ENCODE data around the gene MCUB.
"Not testable (repeated sequence)": the region's sequence is repeated elsewhere in the genome, so short reads cannot be mapped to it uniquely, and the experiment has no call there.

The MCUB gene

DNA sequence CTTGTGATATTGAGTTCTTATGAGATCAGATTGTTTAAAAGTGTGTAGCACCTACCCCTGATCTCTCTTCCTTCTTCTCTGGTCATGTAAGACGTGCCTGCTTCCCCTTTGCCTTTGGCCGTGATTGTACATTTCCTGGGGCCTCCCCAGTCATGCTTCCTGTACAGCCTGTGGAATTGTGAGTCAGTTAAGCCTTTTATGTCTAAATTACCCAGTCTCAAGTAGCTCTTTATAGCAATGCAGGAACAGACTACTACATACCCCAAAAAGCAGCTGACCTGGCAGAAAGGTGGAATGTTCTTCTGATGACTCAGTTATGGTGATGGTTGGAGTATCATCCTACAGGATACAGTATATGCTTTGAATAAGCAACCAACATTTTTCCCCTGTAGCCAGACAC is 11.4 kb upstream of the MCUB start:
- H3K27ac ChIP-seq = peak overlapping the region in 1 of 2 donors; percentile 73
- no peak overlapping the region for H3K4me3 ChIP-seq
- TF ChIP-seq, protein P1, sequence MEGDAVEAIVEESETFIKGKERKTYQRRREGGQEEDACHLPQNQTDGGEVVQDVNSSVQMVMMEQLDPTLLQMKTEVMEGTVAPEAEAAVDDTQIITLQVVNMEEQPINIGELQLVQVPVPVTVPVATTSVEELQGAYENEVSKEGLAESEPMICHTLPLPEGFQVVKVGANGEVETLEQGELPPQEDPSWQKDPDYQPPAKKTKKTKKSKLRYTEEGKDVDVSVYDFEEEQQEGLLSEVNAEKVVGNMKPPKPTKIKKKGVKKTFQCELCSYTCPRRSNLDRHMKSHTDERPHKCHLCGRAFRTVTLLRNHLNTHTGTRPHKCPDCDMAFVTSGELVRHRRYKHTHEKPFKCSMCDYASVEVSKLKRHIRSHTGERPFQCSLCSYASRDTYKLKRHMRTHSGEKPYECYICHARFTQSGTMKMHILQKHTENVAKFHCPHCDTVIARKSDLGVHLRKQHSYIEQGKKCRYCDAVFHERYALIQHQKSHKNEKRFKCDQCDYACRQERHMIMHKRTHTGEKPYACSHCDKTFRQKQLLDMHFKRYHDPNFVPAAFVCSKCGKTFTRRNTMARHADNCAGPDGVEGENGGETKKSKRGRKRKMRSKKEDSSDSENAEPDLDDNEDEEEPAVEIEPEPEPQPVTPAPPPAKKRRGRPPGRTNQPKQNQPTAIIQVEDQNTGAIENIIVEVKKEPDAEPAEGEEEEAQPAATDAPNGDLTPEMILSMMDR (IDR thresholded peaks at IDR 0.05) = no peak
- DNase-seq (ENCODE audit: low spot score) = no peak

DNA sequence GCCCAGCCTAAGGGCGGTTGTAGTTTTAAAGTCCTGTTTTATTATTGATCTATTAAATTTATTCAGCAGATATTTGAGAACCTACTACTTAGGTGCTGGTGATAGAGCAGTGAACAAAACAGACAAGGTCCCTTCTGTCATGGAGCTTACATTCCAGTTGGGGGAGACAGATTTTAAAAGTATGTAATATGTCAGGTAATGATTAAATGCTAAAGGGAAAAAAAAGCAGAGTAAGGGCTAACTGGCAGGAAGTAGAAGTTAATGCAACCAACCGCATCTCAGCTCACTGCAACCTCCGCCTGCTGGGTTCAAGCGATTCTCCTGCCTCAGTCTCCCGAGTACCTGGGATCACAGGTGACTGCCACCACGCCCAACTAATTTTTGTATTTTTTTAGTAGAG is 7.8 kb upstream of the MCUB start:
- DNase-seq (ENCODE audit: low spot score) = no peak
- Histone ChIP-seq H3K4me3 (no peak overlapping the region), H3K27ac (no peak overlapping the region)
- TF ChIP-seq, protein P1 (IDR thresholded peaks at IDR 0.05) = no peak

DNA sequence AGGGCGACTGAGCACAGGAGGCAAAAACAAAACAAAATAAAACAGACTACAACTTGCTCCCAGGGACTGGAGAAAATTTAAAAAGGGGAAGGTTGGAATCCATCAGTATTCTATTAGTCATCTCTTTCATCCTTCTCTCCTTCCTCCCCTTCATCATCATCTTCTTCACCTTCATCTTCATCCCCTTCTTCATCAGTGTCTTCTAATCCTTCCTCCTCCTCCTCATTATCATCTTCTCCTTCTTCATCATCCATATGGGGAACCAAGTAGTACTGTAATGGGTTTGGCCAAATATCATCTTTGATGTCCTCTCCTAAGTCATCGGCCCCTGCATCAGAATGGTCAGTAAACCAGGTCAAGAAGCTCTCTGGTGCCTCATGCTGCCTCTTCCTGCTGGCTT is 6.9 kb upstream of the MCUB start:
- TF ChIP-seq, protein P1 (IDR thresholded peaks at IDR 0.05) = no peak
- no peak overlapping the region for H3K4me3 ChIP-seq
- H3K27ac ChIP-seq = no peak overlapping the region
- DNase-seq (ENCODE audit: low spot score) = no peak

DNA sequence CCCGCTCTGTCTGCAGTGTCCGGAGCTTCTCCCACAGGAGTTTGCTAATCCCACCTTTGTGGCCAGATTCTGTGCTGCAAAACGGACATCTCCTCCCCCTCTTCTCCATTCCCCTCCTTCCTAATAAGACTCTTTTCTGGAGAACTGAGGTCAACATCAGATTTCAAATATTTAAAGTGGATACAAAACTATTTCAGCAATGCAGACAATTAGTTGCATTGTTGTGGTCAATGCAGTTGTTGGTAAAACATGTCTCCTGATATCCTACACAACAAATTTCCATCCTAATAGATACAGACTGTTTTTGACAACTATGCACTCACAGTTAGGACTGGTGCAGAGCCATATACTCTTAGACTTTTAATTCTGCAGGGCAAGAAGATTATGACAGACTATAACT is 5.1 kb upstream of the MCUB start:
- DNase-seq (ENCODE audit: low spot score) = no peak
- TF ChIP-seq, protein P1 (IDR thresholded peaks at IDR 0.05) = no peak
- Histone ChIP-seq H3K27ac (no peak overlapping the region), H3K4me3 (no peak overlapping the region)

DNA sequence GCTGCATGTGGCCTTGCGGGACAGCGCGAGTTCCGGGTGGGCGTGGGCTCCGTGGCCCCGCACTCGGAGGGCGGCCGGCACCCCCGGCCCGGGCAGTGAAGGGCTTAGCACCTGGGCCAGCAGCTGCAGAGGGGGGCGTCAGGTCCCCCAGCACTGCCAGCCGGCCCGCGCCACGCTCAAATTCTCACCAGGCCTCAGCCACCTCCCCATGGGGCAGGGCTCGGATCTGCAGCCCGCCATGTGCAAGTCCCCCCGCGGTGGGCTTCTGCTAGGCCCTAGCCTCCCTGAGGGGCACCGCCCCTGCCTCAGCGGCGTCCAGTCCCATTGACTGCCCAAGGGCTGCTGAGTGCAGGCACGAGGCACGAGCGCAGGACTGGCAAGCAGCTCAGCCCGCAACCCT is 2.6 kb upstream of the MCUB start:
- H3K27ac ChIP-seq = no peak overlapping the region
- TF ChIP-seq, protein P1 (IDR thresholded peaks at IDR 0.05) = no peak
- no peak overlapping the region for H3K4me3 ChIP-seq
- DNase-seq (ENCODE audit: low spot score) = no peak

DNA sequence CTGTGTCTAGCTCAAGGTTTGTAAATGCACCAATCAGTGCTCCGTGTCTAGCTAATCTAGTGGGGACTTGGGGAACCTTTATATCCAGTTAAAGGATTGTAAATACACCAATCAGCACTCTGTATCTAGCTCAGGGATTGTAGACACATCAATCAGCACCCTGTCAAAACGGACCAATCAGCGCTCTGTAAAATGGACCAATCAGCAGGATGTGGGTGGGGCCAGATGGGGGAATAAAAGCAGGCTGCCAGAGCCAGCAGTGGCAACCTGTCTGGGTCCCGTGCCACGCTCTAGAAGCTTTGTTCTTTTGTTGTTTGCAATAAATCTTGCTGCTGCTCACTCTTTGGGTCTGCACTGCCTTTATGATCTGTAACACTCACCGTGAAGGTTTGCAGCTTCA is 2.0 kb upstream of the MCUB start:
- not testable (repeated sequence) for H3K27ac ChIP-seq; H3K4me3 ChIP-seq; DNase-seq (ENCODE audit: low spot score)

DNA sequence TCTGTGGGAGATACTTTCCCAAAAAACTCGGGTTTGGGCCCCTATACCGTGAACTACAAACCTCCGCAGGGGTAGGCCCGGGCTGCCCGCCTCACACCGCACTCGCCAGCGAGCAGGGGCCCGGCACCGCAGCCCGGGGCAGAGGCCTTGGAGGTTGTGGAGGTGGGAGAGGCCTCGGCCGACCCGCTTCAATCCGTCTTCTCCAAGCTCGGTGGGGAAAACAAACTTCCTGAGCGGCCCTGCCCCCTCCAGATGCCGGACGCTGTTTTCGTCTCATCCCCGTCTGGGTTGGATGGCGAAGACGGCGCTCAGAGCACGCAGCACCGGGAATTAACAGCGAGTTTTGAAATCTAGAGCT is 442 bp upstream of the MCUB start:
- H3K27ac ChIP-seq = peak overlapping the region; percentile 30 to 71
- H3K4me3 ChIP-seq = peak overlapping the region; percentile 89
- TF ChIP-seq, protein P1 (IDR thresholded peaks at IDR 0.05) = no peak
- DNase-seq (ENCODE audit: low spot score) = no peak

Measured in coronary artery (tissue), 2 donors.